GM18517 (cell line): ENCODE results near the gene CFD.
"Not testable (repeated sequence)": the region's sequence is repeated elsewhere in the genome, so short reads cannot be mapped to it uniquely, and the experiment has no call there.

Source experiments
- ATAC-seq: cut with Tn5 transposase; IDR thresholded peaks from one replicate; pipeline ENCODE4 v1.9.1; 2021; ENCODE audit warnings: mild to moderate bottlenecking, moderate library complexity; ENCODE audit not compliant: unreplicated experiment

The CFD gene

DNA sequence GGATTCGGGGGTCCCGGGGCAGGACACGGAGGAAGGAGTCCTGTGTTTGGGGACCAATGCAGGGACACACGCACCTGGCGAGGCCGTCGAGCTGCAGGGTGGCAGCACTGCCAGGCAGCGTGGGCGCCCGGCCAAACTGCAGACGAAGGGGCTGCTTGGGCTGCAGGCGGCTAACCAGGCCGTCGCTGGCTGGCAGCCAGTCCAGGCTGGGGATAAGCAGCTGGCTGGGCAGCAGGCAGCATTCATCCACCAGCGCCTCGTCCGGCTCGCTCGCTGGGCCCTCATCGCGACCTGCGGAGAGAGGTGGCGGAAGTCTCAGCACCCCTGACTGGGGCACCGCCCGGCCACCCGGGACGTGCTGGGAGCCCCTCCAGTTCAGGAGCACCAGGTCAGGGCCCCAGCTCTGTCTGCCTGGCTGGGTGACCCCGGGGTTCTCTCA lies 11.5 kb downstream of the CFD start:
- ATAC-seq: no peak

DNA sequence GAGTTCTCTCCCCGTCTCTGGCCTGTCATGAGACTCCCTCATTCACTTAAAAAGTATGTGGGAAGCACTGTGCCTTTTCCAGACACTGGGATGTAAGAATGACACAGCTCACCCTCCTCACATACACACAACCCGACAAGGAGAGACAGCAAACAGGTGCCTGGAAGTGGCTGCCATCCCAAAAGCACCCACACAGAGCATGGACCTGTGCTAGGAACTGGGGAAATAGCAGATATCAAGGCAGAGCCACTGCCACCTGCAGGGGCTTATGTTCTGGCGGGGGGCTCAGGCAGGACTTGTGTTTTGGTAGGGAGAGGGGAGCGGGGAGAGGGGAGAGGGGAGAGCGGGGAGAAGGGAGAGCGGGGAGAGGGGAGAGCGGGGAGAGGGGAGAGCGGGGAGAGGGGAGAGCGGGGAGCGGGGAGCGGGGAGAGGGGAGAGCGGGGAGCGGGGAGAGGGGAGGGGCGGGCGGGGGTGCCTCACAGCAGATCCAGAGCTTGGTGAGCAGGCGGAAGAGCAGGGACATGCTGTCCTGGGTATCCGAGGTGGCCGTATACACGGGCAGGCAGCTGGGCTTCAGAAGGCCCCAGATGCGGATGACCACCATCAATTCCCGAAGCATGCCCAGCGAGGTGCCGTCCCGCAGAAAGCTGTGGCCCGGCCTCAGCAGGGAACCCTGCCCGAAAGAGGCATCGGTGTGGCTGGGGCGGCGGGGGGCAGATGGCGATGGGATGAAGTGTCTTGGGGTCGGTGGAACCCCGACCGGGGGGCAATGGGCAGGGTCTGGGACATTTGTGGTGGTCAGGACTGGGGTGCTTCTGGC lies 12.2 kb downstream of the CFD start:
- ATAC-seq: no peak

- ATAC-seq: no peak
These were observed 12.9 kb downstream of the CFD start for GRCh38 chr19:872266-872951.

DNA sequence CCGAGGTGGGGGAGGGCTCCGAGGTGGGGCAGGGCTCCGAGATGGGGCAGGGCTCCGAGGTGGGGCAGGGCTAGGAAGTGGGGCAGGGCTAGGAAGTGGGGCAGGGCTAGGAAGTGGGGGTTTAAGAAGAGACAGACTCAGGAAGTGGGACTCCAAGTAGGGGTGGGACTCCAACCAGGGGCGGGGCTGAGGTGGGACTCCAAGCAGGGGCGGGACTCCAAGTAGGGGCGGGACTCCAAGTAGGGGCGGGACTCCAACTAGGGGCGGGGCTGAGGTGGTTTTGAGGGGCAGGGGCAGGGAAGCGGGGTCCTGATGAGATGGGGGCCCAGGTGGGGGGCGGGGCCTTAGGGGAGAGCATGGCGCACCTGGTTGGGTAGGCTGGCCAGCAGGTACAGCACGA lies 13.6 kb downstream of the CFD start:
- ATAC-seq: no peak

DNA sequence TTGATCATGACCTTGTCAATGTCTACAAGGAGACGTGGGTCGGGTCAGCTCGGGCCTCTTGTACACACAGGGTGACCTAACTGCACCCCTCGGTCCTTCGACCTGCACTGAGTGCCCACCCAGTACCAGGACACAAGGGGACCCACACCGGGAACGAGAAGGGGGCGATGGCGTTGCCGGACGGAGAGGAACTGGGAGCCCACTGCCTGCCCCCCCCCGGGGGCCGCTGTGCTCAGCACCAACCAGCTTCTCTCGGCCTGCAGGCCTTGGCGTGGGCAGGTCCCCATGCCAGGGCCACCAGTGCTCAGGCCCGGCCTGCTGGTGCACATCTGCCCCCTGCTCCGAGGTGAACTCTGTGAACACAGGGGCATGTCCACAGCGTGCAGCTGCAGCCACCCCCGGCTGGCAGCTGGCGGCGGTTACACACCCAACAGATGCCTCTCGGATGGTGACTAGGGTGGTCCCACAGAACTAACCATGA lies 14.1 kb downstream of the CFD start:
- no peak for ATAC-seq

DNA sequence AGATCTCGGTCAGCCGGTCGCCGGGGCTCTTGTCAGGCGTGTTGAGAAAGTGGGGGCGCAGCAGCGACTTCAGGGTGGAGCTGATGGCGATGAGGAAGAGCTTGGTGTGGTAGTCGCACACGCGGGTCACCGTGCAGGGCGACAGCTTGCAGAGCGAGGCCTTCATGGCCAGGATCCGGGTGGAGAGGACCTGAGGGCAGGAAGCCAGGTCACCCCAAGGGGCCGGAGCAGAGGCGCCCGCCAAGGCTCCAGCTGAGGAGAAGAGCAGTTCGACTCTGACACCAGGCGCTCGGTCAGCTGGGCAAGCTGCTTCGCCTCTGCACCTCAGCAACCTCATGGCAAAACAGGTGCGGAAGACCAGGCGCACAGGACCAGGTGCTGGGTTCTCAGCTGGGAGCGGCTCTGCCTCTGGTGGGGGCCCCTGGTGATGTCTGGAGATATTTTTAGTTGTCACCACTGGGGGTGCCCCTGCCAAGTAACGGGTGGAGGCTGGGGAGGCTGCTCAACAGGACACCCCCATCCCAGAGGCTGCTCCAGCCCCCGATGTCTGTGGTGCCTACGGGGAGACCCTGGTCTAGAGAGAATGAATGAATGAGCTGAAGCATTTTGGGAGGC lies 15.9 kb downstream of the CFD start:
- no peak for ATAC-seq

GRCh38 chr19:876089-876488 lies 16.6 kb downstream of the CFD start:
- ATAC-seq: no peak

GRCh38 chr19:876780-877314 lies 17.4 kb downstream of the CFD start:
- no peak for ATAC-seq

- ATAC-seq: not testable (repeated sequence)
These were observed 18.7 kb downstream of the CFD start for GRCh38 chr19:877992-878660.

GRCh38 chr19:878751-879561 lies 19.5 kb downstream of the CFD start:
- ATAC-seq: not testable (repeated sequence)

- ATAC-seq: no peak
These were observed 20.4 kb downstream of the CFD start for GRCh38 chr19:879711-880438.

GRCh38 chr19:881385-882071 lies 22.1 kb downstream of the CFD start:
- no peak for ATAC-seq

DNA sequence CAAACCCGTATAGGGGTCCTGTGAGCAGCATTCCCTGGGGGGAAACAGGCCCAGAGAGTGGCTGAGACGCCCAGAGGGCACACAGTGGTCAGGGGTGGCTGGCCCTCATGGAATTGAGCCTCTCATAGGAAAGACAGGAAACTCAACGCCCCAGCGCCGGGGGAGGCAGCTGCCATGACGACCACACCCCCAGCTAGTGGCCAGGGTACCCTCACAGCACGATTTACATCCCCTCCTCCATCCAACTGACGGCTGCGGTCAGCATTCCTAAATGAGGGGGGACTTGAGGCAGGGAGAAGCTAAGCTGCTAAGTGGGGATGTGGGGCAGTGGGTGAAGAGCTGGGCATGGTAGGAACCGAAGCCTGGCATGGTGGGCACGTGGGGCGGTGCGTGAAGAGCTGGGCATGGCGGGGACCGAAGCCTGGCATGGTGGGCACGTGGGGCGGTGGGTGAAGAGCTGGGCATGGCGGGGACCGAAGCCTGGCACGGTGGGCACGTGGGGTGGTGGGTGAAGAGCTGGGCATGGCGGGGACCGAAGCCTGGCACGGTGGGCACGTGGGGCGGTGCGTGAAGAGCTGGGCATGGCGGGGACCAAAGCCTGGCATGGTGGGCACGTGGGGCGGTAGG lies 23.5 kb downstream of the CFD start:
- ATAC-seq: no peak

DNA sequence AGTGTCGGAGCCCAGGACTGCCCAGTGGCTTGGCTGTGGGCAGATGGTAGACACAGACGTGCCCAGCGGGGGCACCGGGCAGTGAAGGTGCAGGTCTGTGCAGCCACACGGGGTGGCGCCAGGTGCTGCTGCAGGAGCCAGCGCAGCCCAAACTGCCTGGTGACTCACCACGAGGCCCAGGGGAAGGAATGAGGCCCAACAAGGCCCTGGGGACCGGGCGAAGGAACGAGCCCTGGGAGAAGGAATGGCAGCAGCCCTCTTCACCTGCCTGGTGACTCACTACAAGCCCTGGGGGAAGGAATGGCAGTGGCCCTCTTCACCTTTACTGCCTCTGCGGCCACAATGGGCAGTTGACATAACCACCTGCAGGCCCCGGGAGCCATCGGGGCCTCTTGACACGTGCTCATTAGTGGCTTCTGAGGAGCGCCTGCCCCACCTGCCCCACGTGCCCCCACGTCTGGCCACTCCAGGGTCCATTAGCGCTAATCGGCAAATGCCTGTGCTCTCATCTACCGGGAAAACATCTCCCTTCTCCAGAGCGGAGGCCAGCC lies 24.3 kb downstream of the CFD start:
- no peak for ATAC-seq

GRCh38 chr19:884420-885211 lies 25.2 kb downstream of the CFD start:
- no peak for ATAC-seq

GRCh38 chr19:885536-886224 lies 26.2 kb downstream of the CFD start:
- no peak for ATAC-seq

GRCh38 chr19:887072-887471 lies 27.6 kb downstream of the CFD start:
- ATAC-seq: no peak
